CD4-positive, alpha-beta memory T cell (primary cell): Measurements from ENCODE around the gene SNRPD3. TPM values are rescaled to one million over a fixed set of nuclear protein-coding genes. Genes with fewer than 3 reads are reported as not detected.

Source experiments
- CTCF ChIA-PET: fragments of 350-600 bp; sonication (Branson Sonifier 250); formaldehyde crosslinking; loops from one replicate; lab custom pipeline; 2021; ENCODE audit warnings: inconsistent platforms; ENCODE audit not compliant: partially characterized antibody; lab: Charles Lee
- POLR2A ChIA-PET: fragments of 350-600 bp; sonication (Branson Sonifier 250); formaldehyde crosslinking; loops from one replicate; lab custom pipeline; 2021; ENCODE audit not compliant: partially characterized antibody; lab: Charles Lee
- DNase-seq, 5 donors: peaks; one replicate each; pipeline versions ENCODE4 v3.0.0 to v3.0.0-alpha.2; 2020 to 2022; ENCODE audit warnings: mixed read lengths in 1 of 5
- H3K27ac ChIP-seq: one replicate; pipeline ENCODE4 v1.7.0; 2013; ENCODE audit warnings: low read depth, low read length
- H3K27me3 ChIP-seq: 2 replicates; pipeline ENCODE4 v1.7.0; 2013; ENCODE audit warnings: mild to moderate bottlenecking, low read length, moderate library complexity; ENCODE audit not compliant: insufficient read depth
- H3K36me3 ChIP-seq: 2 replicates; pipeline ENCODE4 v1.7.0; 2013; ENCODE audit warnings: mild to moderate bottlenecking, low read length, moderate library complexity; ENCODE audit not compliant: insufficient read depth
- H3K4me1 ChIP-seq: 2 replicates; pipeline ENCODE4 v1.7.0; 2013; ENCODE audit warnings: mild to moderate bottlenecking, low read length, moderate library complexity; ENCODE audit not compliant: insufficient read depth
- H3K4me3 ChIP-seq, 2 donors: one replicate each; pipeline ENCODE4 v1.7.0; 2013; ENCODE audit warnings: low read length in 2 of 2, mild to moderate bottlenecking in 1 of 2
- H3K9me3 ChIP-seq, 2 donors: one replicate each; pipeline ENCODE4 v1.7.0; 2013; ENCODE audit warnings: low read length in 2 of 2, control low read depth in 1 of 2; ENCODE audit not compliant: control insufficient read depth in 1 of 2
- H3K27ac Mint-ChIP-seq, 7 donors: one replicate each; pipeline ENCODE4 v1.8.0; 2020 to 2021; ENCODE audit warnings: mixed read lengths in 7 of 7, mild to moderate bottlenecking in 6 of 7, inconsistent platforms in 3 of 7, moderate library complexity in 3 of 7
- H3K27me3 Mint-ChIP-seq, 2 donors: one replicate each; pipeline ENCODE4 v1.8.0; 2020 to 2021; ENCODE audit warnings: mixed read lengths in 2 of 2
- H3K36me3 Mint-ChIP-seq, 2 donors: one replicate each; pipeline ENCODE4 v1.8.0; 2020 to 2021; ENCODE audit warnings: mixed read lengths in 2 of 2, inconsistent platforms in 1 of 2, mild to moderate bottlenecking in 1 of 2
- H3K4me1 Mint-ChIP-seq, 4 donors: one replicate each; pipeline ENCODE4 v1.8.0; 2020 to 2021; ENCODE audit warnings: mixed read lengths in 4 of 4, mild to moderate bottlenecking in 1 of 4
- H3K4me3 Mint-ChIP-seq, 8 donors: one replicate each; pipeline ENCODE4 v1.8.0; 2020 to 2021; ENCODE audit warnings: mixed read lengths in 8 of 8, mild to moderate bottlenecking in 7 of 8, moderate library complexity in 6 of 8, inconsistent platforms in 3 of 8
- H3K9me3 Mint-ChIP-seq, 8 donors: one replicate each; pipeline ENCODE4 v1.8.0; 2020 to 2021; ENCODE audit warnings: mixed read lengths in 8 of 8, mild to moderate bottlenecking in 5 of 8, inconsistent platforms in 3 of 8, moderate library complexity in 1 of 8
- intact Hi-C: fragments of 100-400 bp; cut with micrococcal nuclease; formaldehyde crosslinking; loops from one replicate; pipeline ENCODE4 v1.15.1; 2023
- polyA plus RNA-seq, 2 donors: library from polyadenylated mRNA; unstranded; fragments of 300-500 nt; fragmentation: Illumina TruSeq; gene quantifications; one replicate each; pipeline ENCODE4 v1.2.3, GENCODE V29; 2021
- total RNA-seq, 2 experiments: library from RNA; stranded (reverse); gene quantifications; one replicate each; pipeline ENCODE4 v1.2.3, GENCODE V29; 2021

Gene SNRPD3
- total and polyA plus RNA-seq, 4 experiments from 2014 or later: 62.6 to 102 (median 81.3) TPM

DNA sequence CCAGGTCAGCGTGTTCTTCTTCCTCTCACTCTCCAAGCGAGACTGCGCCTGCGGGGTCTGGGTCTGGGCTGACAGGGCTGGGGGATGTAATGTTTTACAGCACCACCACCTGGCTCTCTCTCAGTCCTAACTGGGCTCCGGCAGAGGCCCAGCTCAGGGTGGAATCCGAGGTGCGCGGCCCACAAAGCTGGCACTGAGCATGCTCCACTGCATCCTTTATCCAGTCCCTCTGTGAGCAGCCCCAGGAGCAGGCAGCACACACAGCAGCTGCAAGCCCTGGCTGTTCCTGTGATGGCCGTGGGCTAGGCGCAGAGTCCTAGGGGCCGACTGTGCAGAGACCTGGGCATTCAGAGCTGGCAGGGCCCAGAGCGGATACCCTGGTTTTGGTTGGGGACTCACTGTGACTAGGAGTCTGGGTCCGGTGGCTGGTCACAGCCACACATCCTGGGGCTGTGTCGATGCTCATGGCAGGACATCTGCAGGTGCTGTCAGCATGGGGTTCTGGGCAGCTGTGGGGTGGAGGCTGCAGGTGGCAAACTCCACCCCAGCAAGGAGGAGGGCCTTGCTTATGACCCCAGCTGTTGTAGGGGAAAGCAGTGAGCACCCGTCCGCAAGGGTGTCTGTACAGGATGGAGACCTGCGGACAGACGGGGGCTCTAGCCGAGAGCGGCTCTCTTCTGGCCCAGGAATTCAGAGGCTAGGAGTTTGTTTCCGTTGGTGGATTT lies 33.1 kb downstream of the SNRPD3 start:
- intact Hi-C loops: no loop called here

DNA sequence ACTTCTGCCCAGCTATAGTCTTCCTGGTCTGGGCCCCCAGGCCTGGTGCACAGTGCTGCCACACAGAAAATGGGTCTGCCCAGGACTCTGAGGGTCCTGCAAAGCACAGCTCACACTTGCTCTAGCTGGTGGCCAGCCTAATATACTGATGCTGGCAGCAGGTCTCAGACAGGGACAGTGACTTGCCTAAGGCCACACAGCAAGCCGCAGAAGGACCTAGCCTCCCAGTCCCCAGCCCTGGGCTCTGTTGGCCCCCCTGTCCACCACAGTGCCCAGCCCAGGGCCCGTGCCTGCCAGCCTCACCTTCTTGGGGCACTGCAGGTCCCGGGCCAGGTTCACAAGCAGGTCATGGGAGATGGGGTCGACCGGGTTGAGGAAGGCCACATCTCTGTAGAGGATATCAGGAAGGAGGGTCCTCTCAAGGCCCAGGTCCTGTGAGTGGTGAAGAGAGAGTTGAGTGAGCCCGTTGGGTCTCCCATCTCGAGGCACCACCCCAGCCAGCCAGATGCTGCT lies 33.8 kb downstream of the SNRPD3 start:
- H3K27ac Mint-ChIP-seq: no peak overlapping the region
- H3K4me3 ChIP-seq: no peak overlapping the region
- no peak overlapping the region for H3K4me3 Mint-ChIP-seq
- peaks cover 4% of the 10 kb centered on the region for H3K4me1 ChIP-seq
- POLR2A ChIA-PET: no interaction called here
- intact Hi-C loops: no loop called here
- CTCF ChIA-PET: no interaction called here
- DNase-seq: no peak
- H3K9me3 ChIP-seq: no peaks in the 10 kb centered on the region
- peaks cover 0 to 6% (median 2%) of the 10 kb centered on the region in 4 donors for H3K4me1 Mint-ChIP-seq
- H3K36me3 Mint-ChIP-seq: no peaks in the 10 kb centered on the region
- no peaks in the 10 kb centered on the region for H3K9me3 Mint-ChIP-seq
- H3K27me3 ChIP-seq: no peaks in the 10 kb centered on the region
- H3K27me3 Mint-ChIP-seq: no peaks in the 10 kb centered on the region
- H3K27ac ChIP-seq: no peak overlapping the region
- no peaks in the 10 kb centered on the region for H3K36me3 ChIP-seq

More for the DNA sequence above, 33.1 kb downstream of the SNRPD3 start:
- Mint-ChIP-seq H3K27ac (no peak overlapping the region), H3K9me3 (no peaks in the 10 kb centered on the region), H3K36me3 (no peaks in the 10 kb centered on the region), H3K4me1 (peaks cover 0 to 6% (median 2%) of the 10 kb centered on the region in 4 donors), H3K4me3 (no peak overlapping the region), H3K27me3 (no peaks in the 10 kb centered on the region)
- Histone ChIP-seq H3K27ac (no peak overlapping the region), H3K4me3 (no peak overlapping the region), H3K9me3 (no peaks in the 10 kb centered on the region), H3K4me1 (peaks cover 4% of the 10 kb centered on the region), H3K27me3 (no peaks in the 10 kb centered on the region), H3K36me3 (no peaks in the 10 kb centered on the region)
- no peak for DNase-seq
- POLR2A ChIA-PET: no interaction called here
- CTCF ChIA-PET: no interaction called here

DNA sequence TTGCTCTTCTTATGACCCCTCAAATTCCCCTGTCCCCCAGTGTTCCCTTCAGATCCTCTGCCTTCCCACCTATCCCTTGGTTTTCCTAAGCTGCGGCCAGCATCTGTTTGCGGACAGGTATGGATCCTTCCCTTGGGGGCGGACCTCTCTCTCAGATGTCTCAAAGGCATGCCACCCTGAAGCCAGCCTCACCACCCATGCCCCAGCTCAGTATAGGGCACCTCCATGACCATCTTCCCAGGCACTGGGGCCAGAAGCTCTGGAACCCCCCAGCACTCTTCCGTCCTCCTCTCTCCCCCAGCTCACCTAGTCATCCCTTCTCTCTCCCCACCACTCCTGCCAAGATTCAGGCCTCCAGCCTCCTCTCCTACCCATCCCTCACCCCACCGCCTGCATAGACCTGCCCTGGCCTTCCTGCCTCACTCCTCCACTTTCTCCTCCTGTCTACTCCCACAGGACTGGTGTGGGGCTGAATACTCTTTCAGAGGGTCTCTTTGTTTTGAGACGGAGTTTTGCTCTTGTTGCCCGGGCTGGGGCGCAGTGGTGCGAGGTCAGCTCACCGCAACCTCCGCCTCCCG lies 34.9 kb downstream of the SNRPD3 start:
- Histone ChIP-seq H3K27me3 (no peaks in the 10 kb centered on the region), H3K4me3 (no peak overlapping the region), H3K36me3 (no peaks in the 10 kb centered on the region), H3K27ac (no peak overlapping the region), H3K9me3 (no peaks in the 10 kb centered on the region), H3K4me1 (peaks cover 4% of the 10 kb centered on the region)
- Mint-ChIP-seq H3K27ac (no peak overlapping the region), H3K4me1 (peaks cover 0 to 6% (median 2%) of the 10 kb centered on the region in 4 donors), H3K36me3 (no peaks in the 10 kb centered on the region), H3K27me3 (no peaks in the 10 kb centered on the region), H3K4me3 (peak overlapping the region in 1 of 8 donors; percentile 27), H3K9me3 (no peaks in the 10 kb centered on the region)
- intact Hi-C loops: no loop called here
- ChIA-PET POLR2A (no interaction called here), CTCF (no interaction called here)
- DNase-seq: no peak

GRCh38 chr22:24591286-24591830 lies 35.6 kb downstream of the SNRPD3 start:
- CTCF ChIA-PET: no interaction called here
- Histone ChIP-seq H3K4me1 (peaks cover 4% of the 10 kb centered on the region), H3K9me3 (no peaks in the 10 kb centered on the region), H3K27ac (no peak overlapping the region), H3K27me3 (no peaks in the 10 kb centered on the region), H3K4me3 (no peak overlapping the region), H3K36me3 (no peaks in the 10 kb centered on the region)
- H3K4me3 Mint-ChIP-seq: no peak overlapping the region
- H3K4me1 Mint-ChIP-seq: peaks cover 0 to 6% (median 2%) of the 10 kb centered on the region in 4 donors
- no peak for DNase-seq
- H3K27me3 Mint-ChIP-seq: no peaks in the 10 kb centered on the region
- no peak overlapping the region for H3K27ac Mint-ChIP-seq
- intact Hi-C loops: no loop called here
- no peaks in the 10 kb centered on the region for H3K9me3 Mint-ChIP-seq
- no peaks in the 10 kb centered on the region for H3K36me3 Mint-ChIP-seq
- POLR2A ChIA-PET: no interaction called here

- no peaks in the 10 kb centered on the region for H3K36me3 Mint-ChIP-seq
- no peaks in the 10 kb centered on the region for H3K9me3 Mint-ChIP-seq
- peaks cover 0 to 6% (median 2%) of the 10 kb centered on the region in 4 donors for H3K4me1 Mint-ChIP-seq
- Histone ChIP-seq H3K4me1 (peaks cover 4% of the 10 kb centered on the region), H3K36me3 (no peaks in the 10 kb centered on the region), H3K9me3 (no peaks in the 10 kb centered on the region), H3K4me3 (no peak overlapping the region), H3K27ac (no peak overlapping the region), H3K27me3 (no peaks in the 10 kb centered on the region)
- intact Hi-C loops: no loop called here
- ChIA-PET CTCF (no interaction called here), POLR2A (no interaction called here)
- H3K27me3 Mint-ChIP-seq: no peaks in the 10 kb centered on the region
- H3K27ac Mint-ChIP-seq: peak overlapping the region in 2 of 7 donors; percentile 57 to 74
- peak overlapping the region; percentile 82 to 90 (median 85) for H3K4me3 Mint-ChIP-seq
- DNase-seq: no peak
Observed at GRCh38 chr22:24592058-24592850, 36.5 kb downstream of the SNRPD3 start.

DNA sequence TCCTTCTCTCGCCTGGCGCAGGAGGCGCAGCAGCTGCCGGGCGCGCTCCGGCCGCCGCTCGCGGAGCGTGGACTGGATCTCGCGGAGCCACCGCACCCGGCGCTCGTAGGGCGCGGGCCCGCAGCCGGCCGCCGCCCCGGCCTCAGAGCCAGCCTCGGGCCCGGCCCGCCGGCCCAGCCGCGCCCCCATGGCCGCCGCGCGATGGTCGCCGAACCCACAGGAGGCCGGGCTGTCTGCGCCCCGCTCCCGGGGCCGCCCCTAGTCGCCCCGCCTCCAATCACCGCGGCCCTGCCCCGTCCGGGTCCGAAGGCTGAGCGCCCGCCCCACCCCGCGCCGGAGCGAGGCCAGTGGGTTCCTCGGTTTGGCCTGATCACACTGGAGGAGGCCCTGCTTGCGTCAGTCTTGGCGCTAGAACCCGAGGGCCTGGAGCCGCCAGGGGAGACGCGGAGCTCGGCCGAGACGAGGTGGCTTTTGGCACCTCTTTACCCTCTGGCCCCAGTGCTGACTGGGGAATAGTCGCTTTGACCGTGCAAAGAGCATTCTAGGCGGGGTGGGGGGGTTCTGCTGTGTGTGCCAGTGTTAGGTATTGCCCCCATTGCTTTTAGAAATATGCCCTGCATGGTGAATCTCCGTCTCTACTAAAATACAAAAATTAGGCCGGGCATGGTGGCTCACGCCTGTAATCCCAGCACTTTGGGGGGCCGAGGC lies 37.2 kb downstream of the SNRPD3 start, which contains the start of gene LRRC75B:
LRRC75B (minus strand) TSS at position 223 of the 708 bp plus-strand sequence; CDS start at position 189, 34 bp downstream.
- Histone ChIP-seq H3K36me3 (no peaks in the 10 kb centered on the region), H3K9me3 (no peaks in the 10 kb centered on the region), H3K4me1 (peaks cover 4% of the 10 kb centered on the region), H3K4me3 (no peak within 1 kb of the TSS), H3K27ac (no peak within 1 kb of the TSS), H3K27me3 (no peaks in the 10 kb centered on the region)
- Mint-ChIP-seq H3K36me3 (no peaks in the 10 kb centered on the region), H3K9me3 (no peaks in the 10 kb centered on the region), H3K4me3 (peak within 1 kb of the TSS; percentile 82 to 90 (median 85)), H3K27ac (peak within 1 kb of the TSS in 2 of 7 donors; percentile 57 to 74), H3K4me1 (peaks cover 0 to 6% (median 2%) of the 10 kb centered on the region in 4 donors), H3K27me3 (no peaks in the 10 kb centered on the region)
- DNase-seq: no peak
- intact Hi-C loops: no loop called here
- ChIA-PET CTCF (no interaction called here), POLR2A (no interaction called here)
